Stimulated activated CD8-positive, alpha-beta memory T cell treated with anti-CD3 and anti-CD28 coated beads, Interleukin-15, amount 100 ng/mL, for 24 hours (primary cell): ENCODE results near the gene CEP170.
A peak's percentile ranks its signal among the peaks of the same experiment; 100 is the strongest.

Experiments used
- DNase-seq: peaks from one replicate; pipeline ENCODE4 v3.0.0-alpha.2; 2020; ENCODE audit warnings: low read depth

The CEP170 gene

DNA sequence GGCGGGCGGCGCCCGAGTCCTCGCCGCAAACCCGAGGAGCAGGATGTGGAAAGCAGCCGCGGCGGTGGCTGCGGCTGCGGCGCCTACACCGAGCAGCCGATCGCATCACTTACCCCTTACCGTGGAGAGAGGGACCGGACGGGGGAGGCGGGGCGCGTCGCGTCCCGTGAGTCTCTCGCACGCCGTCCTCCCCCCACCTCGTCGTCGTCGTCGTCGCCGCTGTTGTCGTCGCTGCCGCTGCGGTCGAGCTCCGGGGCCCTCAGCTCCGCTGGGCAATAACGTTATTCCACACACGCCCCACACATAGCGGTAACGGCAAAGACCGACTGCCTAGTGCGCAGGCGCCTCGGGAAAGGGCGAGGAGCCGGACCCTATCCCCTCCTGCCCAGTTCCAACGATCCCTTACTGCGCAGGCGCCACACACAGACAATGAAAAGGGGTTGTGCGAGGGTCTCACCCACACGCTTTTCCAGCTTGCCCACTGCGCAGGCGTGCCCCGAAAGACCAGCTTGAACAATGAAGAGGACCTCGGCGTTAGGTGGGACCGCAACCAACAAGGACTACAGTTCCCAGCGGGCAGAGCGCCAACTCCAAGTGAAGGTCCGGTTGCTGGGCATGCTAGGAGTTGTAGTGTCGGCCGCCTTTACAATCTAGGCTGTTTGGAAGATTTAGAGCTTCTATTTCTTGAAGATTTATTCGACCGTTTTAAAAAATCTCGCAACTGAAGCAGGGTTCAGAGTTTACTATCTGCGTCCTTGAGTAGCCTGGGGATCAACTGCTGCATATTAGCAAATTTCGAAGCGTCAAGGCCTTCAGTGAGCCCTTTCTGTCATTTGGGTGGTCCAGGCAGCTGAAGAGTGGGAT lies at the start of gene CEP170:
CEP170 (minus strand) TSS at position 355 of the 864 bp plus-strand sequence. CDS start 30,001 bp downstream, outside the sequence.
- DNase-seq = peak; percentile 66

DNA sequence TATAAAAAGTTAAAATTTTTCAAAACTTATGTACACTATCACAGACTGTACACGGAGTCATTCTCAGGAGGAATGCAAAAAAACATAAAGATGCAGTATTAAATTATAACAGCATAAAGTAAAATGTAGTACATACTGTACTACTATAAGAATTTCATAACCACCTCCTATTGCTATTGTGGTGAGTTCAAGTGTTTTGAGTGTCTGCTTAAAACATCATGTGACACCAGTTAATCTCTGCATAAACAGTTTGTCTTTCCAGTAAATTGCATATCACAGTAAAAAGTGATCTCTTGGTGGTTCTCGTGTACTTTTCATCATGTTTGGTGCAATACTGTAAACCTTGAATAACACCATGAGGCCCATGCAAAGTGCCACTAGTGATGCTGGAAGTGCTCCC lies 46.0 kb upstream of the CEP170 start:
- DNase-seq = no peak

DNA sequence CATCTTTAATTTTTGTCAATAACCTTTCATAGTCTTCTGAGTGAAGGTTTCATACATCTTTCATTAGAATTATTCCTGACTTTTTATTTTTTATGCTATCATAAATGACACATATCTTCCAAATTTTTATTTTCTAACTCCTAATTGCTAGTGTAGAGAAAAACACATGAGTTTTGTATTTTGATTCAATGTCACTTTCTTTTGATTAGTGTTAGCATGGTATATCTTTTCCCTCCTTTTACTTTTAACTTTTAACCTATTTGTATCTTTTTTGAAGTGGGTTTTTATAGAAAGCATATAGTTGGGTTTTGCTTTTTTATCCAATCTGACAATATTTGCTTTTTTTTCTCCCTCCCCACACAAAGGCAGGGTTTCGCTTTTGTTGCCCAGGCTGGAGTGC lies 44.0 kb upstream of the CEP170 start:
- DNase-seq = no peak

DNA sequence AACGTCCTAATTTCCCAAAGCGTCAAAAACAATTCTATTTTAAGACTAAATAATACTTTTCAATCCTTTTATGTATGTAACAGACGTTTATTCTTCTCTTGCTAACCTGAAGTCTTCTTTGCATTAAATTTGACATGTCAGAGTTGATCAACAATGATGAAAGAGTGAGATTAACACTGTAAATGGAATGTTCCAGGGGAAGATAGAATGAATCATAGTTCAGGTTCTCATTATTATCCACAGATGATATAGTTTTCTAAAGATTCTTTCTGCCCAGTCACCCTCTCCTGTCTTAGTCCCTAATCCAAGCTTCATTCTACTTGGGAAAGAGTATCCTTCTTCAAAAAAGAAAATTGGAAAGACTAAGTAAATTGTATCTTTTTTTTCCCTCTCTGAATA lies 39.6 kb upstream of the CEP170 start:
- no peak for DNase-seq

DNA sequence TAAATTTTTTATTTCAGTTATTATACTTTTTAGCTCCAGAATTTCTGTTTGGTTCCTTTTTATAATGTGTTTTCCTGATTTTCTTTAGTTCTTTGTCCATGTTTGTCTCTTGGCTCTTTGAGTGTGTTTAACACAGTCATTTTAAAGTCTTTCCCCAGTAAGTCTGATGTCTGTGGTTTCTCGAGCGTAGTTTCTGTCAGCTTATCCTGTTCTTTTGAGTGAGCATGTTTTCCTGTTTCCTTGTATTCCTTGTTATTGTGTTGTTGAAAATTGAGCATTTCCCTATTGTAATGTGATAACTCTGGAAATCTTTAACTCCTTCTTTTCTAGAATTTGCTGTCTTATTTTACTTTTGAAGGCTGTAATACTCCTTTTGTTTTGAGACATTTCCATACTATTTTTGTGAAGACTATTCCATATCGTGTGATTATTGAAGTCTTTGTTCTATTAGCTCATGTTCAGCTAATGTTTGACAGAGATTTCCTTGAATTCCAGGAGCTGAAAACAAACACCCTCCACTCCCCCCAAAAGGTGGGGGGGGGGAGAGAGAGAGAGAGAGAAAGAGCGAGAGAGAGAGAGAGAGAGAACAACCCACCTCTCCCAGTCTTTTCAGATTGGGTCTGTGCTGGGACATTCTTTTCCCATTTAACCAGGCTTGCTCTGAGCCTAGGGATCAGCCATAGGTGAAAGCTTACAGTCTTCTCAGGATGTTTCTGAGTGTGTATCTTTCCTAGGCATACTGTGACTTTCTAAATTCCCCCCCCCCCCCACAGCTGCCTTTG lies 39.1 kb upstream of the CEP170 start:
- no peak for DNase-seq

DNA sequence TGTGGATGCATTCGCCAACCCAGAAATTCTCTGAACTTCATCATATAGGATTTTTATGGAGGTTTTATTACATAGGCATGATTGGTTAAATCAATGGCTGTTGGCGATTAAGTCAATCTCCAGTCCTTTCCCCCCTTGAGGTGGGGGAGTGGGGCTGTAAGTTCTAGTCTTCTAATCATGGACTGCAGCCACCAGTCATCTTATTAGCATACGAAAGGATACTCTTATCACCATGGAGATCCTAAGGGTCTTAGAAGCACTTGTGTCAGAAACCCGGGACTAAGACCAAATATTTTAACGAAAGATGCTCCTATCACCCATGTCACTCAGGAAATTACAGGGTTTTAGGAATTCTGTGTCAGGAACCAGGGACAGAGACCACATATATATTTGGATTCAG lies 37.0 kb upstream of the CEP170 start:
- DNase-seq = no peak

DNA sequence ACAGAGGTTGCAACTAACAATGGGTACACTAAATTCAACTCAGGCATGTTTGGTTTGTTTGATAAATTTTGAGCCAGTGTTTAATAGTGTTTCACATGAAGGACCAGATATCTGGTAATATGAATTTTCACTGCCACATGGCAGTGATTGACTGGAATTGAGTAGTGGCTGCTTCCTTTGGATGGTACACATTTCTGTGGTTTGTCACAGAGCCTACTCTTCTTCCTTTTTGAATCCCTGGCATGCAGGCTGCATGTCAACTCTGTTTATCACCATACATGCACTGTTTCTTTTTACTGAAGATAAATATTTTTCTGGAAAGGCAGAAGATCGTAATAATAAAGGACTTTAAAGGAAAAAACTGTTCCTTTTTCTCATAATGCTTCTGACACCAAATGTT lies 36.2 kb upstream of the CEP170 start:
- DNase-seq = no peak

DNA sequence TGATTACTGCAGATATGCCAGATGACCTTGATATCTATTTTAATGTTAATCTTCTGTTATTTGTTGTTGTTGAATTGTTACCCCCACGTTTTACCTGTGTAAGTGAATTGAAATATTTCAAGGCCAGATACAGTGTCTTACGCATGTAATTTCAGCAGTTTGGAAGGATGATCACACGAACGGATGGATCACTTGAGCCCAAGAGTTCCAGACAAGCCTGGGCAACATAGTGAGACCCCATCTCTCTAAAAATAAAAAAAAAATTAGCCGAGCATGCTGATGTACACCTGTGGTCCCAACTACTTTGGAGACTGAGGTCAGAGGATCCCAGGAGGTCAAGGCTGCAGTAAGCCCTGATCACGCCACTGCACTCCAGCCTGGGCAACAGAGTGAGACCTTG lies 33.0 kb upstream of the CEP170 start:
- DNase-seq = no peak

DNA sequence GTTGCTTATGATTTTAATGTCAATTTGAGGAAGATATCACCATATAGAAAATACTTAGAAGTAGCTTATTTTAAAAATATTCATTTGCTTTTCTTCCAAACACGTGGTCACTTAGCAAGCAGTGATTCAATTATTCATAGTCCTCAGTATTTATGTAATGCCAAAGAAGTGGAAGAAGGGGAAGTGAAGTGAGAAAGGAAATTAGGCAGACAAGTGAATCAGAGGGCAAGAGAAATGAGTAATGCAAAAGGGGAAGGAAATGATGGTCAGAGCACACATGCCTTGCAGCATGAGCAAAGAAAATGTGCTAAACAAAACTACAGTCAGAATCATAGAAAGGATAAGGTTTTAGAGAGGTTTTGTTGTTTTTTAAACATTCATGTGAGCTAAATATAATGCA lies 32.6 kb upstream of the CEP170 start:
- DNase-seq = no peak

DNA sequence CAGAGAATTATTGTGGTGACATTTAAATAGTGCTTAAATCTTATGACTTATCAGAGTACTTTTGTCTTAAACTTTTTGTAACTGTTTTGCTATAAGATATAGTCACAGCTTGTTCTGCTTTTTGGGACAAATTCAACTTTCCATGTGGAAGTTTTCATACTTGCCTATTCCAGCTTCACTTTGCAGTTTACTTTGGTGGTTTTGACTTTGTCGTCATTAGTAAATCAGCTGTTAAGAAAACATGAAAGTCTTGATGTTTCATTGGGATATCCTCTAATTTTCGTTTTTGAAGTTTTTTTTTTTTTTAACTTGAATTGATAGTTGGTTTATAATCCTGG lies 32.0 kb upstream of the CEP170 start:
- no peak for DNase-seq

DNA sequence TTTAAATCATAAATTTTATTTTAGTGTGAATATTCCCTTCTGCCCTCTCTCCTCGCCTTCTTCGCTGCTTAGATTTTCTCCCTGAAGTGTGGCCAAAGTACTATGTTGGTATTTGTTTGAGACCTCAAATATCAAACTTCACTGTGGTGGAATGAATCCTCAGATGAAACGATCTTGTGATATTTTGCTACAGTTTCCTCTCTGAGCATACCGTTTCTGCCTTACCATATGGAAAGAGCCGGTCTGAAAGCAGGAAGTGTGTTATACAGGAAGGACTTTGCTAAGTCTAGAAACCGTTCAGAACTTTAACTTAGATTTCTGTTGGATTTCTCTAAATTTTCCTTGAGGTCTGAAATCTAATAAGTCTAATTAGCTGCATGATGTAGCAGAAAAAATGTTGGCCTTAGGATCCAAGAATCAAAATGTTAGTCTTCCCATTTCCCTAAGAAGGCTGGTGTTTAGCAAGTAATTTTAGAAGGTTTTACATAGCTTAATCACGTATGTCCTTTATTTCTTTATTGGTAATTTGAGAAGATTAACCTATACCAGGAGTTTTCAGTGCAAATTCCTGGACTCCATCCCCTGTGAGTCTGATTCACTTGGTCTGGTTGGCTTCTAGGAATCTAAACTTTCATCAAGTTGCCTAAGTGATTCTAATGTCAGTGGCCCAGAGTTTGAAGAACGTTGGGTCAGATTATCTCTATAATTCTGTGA lies 31.5 kb upstream of the CEP170 start:
- no peak for DNase-seq

DNA sequence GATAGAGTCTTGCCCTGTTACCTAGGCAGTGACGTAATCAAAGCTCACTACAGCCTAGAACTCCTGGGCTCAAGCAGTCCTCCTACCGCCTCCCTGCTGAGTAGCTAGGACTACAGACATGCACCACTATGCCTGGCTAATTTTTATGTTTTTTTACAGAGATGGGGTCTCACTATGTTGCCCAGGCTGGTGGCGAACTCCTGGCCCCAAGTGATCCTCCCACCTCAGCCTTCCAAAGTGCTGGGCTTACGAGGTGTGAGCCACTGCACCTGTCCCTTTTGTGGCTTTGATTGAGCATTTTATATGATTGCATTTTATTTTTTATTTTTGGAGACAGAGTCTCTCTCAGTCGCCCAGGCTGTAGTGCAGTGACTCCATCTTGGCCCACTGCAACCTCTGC lies 26.6 kb upstream of the CEP170 start:
- no peak for DNase-seq

DNA sequence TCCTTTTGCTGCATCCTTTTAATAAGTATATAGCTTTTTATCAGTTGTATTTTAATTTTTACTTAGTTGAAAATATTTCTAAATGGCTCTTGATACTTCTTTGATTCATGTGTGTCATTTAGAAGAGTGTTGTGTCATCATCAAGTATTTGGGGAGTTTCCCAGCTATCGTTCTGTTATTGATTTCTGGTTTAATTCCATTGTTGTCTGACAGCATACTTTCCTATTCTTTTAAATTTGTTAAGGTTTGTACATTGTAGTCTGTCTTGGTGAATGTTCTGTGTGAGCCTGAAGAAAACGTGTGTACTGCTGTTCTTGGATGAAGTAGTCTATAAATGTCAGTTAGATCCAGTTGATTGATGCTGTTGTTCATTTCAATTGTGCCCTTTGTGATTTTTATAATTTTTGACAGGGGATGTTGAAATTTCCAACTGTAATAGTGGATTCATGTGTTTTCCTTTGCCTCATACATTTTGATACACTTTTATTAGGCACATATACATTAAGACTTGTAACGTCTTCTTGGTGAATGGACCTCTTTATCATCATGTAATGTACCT lies 25.6 kb upstream of the CEP170 start:
- no peak for DNase-seq

DNA sequence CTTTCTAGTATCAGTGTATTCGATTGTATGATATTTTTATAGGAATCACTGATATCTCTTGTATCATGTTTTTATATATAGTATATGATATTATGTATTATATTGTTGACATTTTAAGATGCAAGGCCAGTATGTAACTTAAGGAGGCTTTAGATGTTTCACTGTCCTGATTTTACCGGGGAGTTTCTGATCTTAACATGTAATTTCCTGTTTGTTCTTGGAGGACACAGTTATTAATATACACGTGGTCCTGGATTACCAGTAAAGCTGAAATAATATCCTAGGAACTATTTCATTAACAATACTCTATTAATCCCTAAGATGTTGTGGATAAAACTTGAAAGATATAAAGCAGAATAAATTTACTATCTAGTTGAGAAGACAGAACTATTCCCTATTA lies 20.2 kb upstream of the CEP170 start:
- no peak for DNase-seq

DNA sequence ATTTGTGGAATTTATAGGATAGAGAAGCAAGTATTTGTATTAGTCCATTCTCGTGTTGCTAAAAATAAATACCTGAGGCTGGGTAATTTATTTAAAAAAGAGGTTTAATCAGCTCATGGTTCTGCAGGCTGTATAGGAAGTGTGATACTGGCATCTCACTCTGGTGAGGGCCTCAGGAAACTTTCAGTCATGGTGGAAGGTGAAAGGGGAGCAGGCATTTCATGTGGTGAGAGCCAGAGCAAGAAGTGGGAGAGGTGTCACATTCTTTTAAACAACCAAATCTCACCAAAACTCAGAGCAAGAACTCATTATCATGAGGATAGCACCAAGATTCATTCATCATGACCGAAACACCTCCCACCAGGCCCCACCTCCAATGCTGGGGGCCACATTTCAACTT lies 18.9 kb upstream of the CEP170 start:
- no peak for DNase-seq

DNA sequence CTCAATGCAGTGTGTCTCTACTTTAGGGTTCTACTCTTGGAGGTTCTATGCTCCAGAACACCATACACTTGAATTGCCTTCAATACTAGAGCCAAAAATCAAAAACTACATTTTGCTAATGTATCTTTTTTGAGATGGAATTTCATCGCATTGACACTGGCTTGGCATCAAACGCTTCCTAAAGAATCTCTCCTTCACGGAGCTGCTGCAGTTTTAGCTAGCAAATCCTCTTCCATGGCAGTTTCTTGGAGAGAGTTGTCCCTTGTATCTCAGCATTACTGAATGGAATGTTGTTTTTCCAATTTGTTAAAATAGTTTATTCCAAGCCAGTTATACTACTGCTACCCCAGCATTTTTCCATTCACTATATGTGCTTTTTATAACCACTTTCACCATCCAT lies 18.4 kb upstream of the CEP170 start:
- no peak for DNase-seq

DNA sequence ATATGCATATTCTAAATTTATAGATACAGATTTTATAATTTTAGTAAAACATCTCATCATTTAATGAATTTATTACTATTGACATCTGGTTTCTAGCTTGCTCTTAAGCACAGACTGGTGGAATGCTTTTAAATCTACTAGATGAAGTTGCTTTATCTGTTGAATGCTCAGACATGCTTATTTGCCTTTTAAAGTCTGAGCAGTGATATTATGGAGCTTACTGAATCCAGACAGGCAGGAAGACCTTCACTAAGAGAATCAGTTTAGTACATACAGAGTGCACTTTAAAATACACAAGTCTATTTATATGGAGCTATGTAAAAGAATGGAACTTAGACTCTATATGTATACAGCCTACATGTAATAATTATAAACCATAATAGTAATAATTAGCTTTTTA lies 17.3 kb upstream of the CEP170 start:
- no peak for DNase-seq

DNA sequence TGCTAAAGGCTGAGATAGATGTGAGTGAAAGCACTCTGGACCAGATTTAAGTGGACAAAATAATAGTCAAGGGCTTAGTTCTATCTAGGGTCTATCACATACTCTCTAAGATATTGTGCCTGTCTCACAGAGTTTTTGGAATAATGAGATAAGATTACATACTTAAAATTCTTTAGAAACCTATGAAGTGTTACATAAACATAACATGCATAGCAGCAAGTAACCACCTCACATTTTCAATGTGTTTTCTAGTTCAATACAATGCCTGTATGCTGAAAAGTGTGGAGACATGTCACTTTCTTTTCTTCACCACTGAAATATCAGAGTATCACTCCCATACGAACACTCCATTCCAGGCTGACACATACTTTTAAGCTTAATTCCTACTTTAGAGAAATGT lies 16.9 kb upstream of the CEP170 start:
- DNase-seq = no peak

DNA sequence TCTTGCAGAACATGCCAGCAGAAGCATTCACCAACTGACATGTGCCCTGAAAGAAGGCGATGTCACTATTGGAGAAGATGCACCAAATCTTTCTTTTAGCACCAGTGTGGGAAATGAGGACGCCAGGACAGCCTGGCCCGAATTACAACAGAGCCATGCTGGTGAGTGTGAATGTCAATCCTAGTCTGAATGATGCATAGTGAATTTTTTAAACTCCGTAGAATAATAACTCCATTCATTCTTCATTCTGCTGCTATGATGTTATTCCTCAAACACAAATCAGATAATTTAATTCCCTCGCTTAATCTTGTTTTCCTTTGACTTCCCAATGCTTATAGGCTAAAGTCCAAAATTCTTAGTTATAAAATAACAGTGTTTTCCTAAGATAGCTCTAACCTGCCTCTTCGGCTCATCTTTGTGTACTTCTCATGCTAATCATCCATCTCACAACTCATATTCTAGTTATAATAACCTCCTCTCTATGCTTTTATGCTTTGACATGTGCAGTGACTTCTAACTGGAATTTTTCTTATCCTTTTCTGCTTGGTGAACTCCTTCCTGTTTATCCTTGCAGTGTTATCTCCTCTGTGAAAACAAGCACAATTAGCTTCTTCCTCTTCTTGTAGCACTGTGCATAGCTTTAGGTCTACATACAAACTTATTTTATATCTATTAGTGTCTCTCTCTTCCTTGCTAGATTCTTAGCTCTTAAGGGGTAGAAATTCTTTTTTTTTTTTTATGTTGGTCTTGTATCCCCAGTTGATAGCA lies 15.2 kb upstream of the CEP170 start:
- no peak for DNase-seq

DNA sequence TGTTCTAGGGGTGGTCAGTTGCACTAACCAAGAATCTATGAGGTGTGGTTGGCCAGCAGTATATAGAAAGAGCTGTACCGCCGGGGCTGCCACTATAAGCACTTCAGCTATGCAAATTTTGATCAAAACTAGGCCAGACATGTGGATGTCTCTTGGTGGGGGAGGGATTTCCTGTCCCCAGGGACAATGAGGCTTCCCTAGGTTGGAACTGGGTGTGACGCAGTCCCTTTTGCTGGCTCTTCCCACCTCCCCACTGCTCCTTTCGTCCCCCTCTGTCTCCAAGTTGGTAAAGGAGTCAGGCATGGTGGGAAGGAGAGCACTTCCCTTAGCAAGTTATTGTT lies 14.3 kb upstream of the CEP170 start:
- DNase-seq = no peak

DNA sequence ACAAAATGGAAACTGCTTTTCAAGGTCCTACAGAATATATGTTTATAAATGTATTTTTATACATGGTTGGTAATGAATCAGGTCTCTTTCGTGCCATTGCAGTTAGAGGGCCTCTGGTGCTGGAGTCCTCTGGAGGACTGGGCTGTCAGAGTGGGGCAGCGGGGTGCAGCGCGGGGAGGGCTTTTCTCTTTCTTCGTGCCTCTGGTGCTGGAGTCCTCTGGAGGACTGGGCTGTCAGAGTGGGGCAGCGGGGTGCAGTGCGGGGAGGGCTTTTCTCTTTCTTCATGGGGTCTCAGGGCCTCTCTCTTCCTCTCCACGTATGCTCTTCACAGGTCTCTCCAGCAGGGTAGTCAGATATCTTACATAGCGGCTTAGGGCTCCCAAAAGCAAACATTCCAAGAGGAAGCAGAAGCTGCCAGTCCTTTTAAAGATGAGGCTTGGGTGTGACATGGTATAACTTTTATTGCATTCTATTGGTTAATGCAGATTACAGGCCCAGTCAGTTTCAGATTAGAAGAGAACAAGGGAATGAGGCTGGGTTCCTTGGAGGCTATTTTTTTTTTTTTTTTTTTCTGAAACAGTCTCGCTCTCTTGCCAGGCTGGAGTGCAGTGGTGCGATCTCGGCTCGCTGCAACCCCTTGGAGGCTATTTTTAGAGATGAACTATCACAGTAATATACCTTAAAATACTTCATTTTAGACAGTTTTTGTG lies 13.8 kb upstream of the CEP170 start:
- no peak for DNase-seq
